HG02840 (cell line): Measurements from ENCODE around the gene ZNHIT6.
"Not testable (repeated sequence)": the region's sequence is repeated elsewhere in the genome, so short reads cannot be mapped to it uniquely, and the experiment has no call there.

Source experiments
- ATAC-seq: cut with Tn5 transposase; IDR thresholded peaks from one replicate; pipeline ENCODE4 v1.9.1; 2021; ENCODE audit warnings: mild to moderate bottlenecking, moderate library complexity, moderate number of reproducible peaks; ENCODE audit not compliant: unreplicated experiment, low FRiP score

The ZNHIT6 gene, protein sequence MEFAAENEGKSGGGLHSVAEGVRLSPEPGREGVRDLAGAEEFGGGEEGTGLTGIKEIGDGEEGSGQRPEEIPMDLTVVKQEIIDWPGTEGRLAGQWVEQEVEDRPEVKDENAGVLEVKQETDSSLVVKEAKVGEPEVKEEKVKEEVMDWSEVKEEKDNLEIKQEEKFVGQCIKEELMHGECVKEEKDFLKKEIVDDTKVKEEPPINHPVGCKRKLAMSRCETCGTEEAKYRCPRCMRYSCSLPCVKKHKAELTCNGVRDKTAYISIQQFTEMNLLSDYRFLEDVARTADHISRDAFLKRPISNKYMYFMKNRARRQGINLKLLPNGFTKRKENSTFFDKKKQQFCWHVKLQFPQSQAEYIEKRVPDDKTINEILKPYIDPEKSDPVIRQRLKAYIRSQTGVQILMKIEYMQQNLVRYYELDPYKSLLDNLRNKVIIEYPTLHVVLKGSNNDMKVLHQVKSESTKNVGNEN

DNA sequence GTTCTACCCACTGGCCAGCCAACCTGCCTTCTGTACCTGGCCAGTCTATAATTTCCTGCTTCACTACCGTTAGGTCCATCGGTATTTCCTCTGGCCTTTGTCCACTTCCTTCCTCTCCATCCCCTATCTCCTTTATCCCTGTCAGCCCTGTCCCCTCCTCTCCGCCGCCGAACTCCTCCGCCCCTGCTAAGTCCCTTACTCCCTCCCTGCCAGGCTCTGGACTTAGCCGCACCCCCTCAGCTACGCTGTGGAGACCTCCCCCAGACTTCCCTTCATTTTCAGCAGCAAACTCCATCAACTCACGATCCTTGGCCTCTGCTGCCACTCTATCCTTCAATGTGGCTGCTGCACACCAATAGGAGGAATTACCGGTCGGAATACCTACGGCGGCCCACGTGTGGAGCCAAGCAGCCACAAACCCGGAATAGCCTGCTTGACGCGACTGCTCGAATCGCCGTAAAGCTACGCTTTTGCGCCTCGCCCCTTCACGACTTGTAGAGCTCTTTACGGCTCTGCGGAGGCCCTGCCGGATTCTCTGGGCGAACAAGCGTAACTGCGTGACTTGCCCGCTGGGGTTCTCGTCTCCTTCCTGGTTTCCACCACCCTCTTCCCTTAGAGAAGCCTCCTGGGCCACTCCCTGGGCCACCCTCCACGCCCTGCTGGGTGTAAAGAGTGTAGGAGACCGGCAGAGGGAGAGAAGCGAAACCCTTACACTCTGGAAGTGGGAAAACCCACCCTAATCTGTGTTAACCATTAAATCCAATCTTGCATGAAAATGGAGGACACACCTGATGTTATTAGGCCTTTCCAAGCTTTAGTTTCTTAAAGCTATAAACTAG is at the start of gene ZNHIT6:
Gene ZNHIT6, minus strand, starts transcription at position 444 of the 839 bp plus-strand sequence. Its CDS starts 149 bp downstream, at position 295.
- peak; percentile 84 for ATAC-seq

DNA sequence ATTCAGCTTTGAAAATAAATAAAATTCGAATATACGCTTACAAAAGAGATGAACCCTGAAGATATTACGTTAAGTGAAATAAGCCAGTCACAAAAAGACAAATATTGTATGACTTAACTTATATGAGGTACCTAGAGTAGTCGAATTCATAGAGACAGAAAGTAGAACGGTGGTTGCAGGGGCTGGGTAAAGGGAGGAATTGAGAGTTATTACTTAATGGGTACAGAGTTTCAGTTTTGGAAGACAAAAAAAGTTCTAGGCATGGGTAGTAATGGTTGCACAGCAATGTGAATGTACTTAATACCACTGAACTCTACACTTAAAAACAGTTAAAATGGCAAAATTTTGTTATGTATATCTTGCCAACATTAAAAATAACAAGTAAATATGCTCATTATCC is 48.6 kb upstream of the ZNHIT6 start:
- no peak for ATAC-seq

DNA sequence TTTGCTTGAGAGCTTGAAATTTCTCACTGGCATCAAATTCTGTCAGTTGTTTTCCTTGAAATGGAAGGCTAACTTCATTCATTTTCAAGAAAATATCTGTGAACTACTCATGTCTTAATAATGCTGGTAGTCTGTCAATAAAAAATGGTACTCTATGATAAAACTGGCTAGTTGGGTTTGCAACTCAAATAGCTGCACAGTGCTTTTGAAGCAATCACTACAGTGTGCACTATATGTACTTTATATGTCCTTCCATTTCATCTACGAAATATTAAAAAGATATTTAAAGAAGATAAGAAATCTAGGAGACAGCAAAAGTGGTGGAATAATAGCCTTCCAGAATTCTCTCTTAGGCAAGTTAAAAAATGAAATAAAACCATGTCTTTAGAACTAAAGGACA is 39.9 kb upstream of the ZNHIT6 start:
- no peak for ATAC-seq

DNA sequence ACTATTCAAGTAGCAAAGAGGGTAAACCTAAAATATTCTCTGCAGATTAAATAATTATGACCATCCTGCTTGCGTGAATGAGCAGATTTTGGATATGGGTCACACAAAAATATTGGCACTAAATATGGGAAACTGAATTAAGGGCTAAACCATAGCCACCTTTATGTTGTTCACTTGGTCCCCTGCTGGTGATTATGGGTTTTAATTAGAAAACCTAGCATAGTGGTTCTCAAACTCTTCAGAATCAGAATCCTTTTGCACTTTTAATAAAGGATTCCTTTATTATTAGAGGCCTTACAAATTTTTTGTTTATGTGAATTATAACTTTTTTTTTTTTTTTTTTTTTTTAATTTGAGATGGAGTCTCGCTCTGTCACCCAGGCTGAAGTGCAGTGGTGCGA is 38.5 kb upstream of the ZNHIT6 start:
- no peak for ATAC-seq

DNA sequence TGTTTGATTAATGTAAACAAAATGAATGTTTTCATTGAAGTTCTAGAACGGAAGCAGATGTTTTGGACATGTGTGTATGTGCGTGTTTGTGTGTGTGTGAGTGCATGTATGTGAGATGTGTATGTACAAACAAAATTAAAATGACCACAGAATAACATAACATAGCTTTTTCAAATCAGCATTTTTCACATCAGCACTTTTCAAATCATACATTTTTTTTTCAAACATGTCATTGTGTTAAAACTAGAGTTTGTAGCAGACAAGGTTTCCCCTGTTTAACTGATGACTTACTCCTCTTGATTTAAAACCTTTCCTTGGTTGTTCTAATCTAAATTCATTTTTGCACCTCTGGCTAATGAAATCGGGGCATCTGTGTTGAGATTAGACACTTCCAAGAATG is 35.6 kb upstream of the ZNHIT6 start:
- ATAC-seq: no peak

DNA sequence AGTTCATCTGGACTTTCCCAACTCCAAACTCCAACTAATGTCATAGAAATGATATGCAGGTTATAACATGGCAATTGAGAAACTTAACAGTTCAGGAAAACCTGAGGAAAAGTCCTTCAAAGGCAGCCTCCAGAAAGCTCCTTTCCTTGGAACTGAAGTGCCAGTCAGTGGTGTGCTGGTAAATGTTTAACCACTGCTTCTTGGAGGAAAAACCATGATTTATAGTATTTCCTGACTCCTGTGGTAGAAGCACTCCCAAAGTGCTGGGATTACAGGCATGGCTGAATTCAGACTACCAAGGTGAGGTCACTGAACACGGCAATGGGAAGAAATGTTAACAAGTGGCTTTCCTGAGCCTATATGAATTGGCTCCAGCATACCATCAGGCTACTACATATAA is 26.7 kb upstream of the ZNHIT6 start:
- no peak for ATAC-seq

DNA sequence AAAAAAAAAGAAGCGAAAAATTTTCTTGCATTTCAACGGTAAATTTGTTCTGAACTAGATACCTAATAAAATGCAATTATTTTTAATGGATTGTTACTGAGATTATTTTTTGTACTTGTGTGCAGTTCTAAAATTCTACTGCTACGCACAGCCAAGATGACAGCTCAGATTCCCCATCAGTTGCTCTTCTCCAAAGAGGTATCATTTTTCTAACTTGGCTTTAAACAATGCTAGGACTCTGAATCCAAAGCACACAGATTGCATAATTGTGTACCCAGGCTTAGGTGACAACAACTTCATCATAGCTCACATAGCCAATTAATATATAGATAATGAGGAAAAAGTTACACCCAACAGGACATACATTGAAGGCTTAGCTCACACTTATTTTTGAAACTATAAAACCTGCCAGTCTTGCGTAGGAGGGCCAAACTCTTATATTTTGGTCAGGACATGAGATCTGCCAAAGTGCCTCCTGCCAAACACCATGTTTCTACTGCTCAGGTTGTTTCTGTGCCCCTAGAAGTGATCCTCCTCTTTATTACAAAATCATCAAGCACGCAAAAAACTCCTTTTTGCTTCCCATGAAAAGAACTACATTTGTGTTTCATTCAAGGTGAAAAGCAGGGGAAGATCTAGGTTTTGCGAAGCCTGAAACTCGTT is 10.6 kb upstream of the ZNHIT6 start:
- ATAC-seq: no peak

DNA sequence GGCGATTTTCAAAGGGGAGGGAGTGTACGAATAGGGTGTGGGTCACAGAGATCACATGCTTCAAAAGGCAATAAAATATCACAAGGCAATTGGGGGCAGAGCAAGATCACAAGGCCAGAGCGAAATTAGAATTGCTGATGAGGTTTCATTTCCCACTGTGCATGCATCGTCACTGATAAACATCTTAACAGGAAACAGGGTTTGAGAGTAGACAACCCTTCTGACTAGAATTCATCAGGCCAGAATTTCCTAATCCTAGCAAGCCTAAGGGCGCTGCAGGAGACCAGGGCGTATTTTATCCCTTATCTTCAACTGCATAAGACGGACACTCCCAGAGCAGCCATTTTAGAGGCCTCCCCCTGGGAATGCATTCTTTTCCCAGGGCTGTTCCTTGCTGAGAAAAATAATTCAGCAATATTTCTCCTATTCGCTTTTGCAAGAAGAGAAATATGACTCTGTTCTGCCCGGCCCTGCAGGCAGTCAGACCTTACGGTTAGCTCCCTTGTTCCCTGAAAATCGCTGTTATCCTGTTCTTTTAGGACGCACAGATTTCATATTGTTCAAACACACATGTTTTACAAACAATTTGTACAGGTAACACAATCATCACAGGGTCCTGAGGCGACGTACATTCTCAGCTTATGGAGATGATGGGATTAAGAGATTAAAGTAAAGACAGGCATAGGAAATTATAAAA is 6.3 kb upstream of the ZNHIT6 start:
- ATAC-seq: not testable (repeated sequence)

DNA sequence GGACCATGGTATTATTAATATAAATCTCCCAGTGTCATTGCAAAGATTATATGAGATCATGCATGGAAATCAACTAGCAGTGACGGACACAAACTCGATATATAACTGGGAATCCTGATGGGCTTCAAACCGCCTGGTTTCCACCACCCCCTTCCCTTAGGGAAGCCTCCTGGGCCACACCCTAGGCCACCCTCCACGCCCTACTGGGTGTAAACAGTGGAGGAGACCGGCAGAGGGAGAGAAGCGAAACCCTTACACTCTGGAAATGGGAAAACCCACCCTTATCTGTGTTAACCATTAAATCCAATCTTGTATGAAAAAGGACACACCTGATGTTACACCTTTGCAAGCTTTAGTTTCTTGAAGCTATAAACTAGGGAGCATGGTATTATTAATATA is 595 bp upstream of the ZNHIT6 start:
- no peak for ATAC-seq

DNA sequence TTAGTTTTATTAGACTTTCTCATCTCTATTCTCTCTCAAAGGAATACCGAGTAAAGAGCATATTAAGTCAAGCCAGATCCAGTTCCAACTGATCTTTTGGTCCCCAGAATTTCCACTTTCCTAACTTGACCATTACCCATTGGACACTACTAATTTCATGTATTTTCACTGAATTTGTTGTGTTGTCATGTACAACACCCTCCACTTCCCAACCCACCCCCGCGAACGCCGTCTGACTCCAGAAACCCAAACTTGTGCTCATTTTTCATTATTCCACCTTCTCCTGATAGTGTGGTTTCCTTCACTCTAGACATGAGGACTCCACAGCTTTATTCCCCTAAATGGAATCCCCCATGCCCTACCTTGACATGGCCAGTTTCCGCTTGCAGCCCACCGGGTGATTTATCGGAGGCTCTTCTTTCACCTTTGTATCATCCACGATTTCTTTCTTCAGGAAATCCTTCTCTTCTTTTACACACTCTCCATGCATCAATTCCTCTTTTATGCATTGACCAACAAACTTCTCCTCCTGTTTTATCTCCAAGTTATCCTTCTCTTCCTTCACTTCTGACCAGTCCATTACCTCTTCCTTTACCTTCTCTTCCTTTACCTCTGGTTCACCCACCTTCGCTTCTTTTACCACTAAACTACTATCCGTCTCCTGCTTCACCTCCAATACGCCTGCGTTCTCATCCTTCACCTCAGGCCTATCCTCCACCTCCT is 805 bp downstream of the ZNHIT6 start:
- peak; percentile 32 for ATAC-seq

DNA sequence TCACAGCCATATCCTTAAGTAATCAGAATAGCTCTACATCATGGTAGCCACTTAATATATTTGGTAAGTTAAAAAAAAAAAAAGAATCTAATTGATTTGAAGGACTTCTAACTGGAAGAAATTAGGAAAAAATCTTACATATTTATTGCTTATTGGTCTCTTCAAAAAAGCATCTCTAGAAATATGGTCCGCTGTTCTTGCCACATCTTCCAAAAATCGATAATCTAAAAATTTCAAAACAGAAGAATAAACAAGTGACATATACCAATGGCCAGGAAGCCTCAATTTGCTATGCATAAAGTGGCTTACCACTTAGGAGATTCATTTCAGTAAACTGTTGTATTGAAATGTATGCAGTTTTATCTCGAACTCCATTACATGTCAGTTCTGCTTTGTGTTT is 2.3 kb downstream of the ZNHIT6 start:
- no peak for ATAC-seq

DNA sequence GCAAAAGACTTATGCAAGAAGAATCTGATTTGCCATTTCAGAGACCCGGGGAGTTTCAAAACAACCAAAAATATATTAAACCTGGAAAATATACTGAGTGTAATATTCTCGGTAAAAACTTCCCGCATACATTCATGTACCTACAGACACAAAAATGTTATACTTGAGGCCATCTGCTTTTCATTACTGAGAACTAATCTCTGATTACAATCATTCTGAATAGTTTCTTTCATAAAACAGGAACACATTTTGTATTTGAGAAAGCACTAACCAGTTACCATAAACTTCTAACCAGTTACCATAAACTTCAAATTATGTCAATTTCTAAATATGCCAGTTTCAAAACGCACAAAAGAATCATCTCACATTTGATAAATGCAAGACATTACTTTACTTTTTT is 7.8 kb downstream of the ZNHIT6 start:
- ATAC-seq: no peak

DNA sequence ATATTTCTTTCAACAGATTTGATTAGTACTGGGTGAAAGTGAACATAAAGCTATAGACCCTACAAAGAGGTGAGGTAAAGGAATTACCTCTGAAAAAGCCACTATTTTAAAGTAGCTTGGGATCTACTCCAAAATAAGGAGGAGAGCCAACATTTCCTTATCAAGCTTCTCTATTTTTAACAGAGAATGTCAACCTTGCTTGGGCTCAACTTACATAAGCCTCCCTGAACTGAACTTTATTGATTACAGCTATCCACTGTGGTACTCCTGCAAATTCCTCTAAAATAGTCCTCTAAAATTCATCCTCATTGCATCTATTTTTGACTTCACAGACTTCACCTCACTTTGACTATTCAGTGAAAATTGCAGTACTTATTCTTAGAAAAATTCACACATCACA is 10.3 kb downstream of the ZNHIT6 start:
- ATAC-seq: no peak

DNA sequence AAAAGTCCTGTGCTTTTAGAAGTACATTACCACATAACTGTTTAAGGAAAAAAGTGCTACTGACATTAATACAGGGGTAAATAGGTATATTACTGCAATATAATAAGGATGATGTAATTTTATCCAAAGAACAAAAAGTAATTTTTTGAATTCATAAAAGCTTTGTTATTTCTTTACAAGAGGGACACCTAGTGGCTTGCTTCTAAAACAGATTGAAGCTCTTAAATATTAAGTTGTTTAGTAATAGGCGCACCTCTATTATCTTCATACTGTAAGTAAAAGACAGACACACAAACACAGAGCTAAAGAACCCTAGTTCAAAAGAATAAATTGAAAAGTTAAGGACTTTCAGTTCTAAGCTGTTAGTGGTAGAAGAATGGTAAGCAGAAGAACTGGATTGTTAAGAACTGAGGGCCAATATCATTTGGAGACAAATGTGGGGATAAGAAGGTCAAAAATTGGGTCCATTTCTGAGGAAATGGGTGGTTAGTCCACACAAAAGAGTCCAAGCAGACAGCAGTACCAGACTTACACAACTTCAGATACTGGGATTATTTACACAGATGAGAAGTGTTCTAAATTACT is 15.4 kb downstream of the ZNHIT6 start:
- no peak for ATAC-seq

DNA sequence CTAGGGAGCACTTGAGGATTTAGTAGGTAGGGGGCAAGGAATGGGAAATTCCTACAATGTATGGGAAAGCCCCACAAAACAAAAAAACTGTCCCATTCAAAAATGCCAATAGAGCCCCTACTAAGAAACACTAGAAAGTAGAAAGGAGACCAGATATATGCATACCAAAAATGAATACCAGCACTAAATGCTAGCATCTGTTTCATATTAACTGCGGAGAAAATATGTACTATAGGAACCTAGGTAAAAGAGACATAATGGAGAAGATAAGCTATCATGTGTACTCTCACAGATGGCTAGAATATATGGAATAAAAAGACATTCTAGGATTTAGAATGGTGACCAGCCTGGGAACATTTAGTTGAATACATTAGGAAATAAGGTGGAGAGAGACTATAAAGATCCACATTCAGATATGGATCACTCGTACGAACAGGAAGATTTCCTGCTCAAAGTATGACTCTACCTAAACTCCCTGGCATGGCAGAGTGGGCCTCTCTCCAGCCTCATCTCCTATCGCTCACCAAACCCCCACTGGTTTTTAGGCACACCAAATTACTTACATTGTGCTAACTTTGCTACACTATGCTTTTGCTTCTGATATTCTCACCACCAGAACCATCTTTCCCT is 18.3 kb downstream of the ZNHIT6 start:
- ATAC-seq: no peak

DNA sequence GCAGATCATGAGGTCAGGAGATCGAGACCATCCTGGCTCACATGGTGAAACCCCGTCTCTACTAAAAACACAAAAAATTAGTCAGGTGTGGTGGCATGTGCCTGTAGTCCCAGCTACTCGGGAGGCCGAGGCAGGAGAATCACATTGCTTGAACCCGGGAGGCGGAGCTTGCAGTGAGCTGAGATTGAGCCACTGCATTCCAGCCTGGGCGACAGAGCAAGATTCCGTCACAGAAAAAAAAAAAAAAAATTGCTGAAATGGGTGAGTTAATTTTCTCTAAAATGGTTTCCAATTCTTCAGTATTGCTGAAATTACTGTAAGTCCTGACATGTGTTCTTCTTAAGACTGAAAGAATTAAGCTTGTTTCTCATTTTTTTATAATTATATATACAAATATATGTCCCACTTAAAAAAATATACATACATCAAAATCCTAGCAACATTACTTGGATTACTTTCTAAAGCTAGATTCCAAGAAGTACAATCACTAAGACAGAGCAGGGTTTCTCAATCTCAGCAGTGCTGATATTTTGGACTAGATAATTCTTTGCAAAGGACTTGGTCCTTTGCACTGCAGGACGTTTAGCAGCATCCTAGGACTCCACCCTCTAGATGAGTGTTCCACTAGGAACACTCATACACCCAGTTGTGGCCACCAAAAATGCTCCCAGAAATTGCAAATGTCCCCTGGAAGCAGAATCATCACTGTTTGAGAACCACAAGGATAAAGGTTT is 24.8 kb downstream of the ZNHIT6 start:
- no peak for ATAC-seq

DNA sequence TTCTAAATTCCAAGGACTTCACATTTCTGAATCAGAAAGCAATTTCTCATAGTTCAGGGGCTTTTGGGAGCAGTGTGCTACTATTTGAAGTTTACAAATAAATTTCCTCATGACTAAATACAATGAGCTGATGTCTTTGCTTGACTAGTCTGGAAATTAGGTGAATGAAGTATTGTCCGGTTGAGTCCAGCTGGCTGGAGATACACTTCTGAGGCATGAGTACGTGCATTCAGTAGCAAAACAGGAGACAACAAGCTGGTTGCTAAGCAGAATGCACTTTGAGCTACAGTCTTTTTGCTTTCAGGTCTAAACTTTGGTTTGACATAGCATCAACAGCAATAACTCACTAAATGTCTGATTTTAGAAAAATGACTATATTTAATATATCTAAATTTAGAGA is 27.1 kb downstream of the ZNHIT6 start:
- ATAC-seq: no peak

DNA sequence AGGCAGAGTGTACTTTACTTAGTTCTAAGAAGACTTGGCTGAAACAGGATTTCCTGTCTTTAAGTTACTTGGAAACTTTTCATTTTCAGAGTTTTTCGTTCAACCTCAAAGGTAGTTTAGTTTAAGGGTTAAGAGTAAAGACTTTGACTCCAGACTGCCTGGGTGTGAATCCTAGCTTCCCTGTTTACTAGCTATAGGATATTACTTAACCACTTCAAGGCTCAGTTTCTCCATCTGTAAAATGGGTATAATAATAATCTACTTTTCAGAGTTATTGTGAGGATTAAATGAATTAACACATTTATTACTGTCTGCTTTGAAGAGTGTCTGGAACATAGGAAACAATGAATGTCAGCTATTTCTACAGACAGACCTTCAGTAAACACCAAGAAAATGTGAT is 30.0 kb downstream of the ZNHIT6 start:
- ATAC-seq: no peak
